Measurements from ENCODE around the gene SPOCK1.

DNA sequence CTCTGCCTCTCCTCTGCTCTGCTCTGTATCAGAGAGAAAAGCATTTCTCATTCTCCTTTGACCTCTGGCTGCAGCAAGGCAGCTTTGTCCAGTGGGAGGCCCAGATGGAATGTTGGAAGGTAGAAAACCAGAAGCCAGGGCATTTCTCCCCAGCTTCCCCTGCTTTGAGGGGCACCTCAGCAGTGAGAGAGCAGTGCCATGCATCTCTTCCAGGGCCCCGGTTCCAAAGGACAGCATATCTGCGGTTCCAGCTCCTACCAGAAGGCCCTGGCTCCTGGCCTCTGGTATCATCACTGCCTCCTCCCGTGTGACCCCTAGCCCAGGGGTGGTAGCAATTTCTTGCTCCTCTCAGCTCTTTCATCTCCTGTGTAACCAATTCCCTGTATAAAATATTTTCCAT, 190.8 kb downstream of the SPOCK1 start:
- TF ChIP-seq, protein P1, sequence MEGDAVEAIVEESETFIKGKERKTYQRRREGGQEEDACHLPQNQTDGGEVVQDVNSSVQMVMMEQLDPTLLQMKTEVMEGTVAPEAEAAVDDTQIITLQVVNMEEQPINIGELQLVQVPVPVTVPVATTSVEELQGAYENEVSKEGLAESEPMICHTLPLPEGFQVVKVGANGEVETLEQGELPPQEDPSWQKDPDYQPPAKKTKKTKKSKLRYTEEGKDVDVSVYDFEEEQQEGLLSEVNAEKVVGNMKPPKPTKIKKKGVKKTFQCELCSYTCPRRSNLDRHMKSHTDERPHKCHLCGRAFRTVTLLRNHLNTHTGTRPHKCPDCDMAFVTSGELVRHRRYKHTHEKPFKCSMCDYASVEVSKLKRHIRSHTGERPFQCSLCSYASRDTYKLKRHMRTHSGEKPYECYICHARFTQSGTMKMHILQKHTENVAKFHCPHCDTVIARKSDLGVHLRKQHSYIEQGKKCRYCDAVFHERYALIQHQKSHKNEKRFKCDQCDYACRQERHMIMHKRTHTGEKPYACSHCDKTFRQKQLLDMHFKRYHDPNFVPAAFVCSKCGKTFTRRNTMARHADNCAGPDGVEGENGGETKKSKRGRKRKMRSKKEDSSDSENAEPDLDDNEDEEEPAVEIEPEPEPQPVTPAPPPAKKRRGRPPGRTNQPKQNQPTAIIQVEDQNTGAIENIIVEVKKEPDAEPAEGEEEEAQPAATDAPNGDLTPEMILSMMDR (conservative IDR thresholded peaks at IDR 0.05; ENCODE audit: low read depth in 2 of 2): no peak
- TF ChIP-seq EZH2 (IDR thresholded peaks at IDR 0.05; ENCODE audit: low read depth, unreplicated experiment) (no peak), POLR2AphosphoS5 (IDR thresholded peaks at IDR 0.05; ENCODE audit: low read depth) (no peak), JUNB (IDR thresholded peaks at IDR 0.05; ENCODE audit: unreplicated experiment) (no peak)
- TF ChIP-seq, protein P2, sequence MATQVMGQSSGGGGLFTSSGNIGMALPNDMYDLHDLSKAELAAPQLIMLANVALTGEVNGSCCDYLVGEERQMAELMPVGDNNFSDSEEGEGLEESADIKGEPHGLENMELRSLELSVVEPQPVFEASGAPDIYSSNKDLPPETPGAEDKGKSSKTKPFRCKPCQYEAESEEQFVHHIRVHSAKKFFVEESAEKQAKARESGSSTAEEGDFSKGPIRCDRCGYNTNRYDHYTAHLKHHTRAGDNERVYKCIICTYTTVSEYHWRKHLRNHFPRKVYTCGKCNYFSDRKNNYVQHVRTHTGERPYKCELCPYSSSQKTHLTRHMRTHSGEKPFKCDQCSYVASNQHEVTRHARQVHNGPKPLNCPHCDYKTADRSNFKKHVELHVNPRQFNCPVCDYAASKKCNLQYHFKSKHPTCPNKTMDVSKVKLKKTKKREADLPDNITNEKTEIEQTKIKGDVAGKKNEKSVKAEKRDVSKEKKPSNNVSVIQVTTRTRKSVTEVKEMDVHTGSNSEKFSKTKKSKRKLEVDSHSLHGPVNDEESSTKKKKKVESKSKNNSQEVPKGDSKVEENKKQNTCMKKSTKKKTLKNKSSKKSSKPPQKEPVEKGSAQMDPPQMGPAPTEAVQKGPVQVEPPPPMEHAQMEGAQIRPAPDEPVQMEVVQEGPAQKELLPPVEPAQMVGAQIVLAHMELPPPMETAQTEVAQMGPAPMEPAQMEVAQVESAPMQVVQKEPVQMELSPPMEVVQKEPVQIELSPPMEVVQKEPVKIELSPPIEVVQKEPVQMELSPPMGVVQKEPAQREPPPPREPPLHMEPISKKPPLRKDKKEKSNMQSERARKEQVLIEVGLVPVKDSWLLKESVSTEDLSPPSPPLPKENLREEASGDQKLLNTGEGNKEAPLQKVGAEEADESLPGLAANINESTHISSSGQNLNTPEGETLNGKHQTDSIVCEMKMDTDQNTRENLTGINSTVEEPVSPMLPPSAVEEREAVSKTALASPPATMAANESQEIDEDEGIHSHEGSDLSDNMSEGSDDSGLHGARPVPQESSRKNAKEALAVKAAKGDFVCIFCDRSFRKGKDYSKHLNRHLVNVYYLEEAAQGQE (IDR thresholded peaks at IDR 0.05; ENCODE audit: unreplicated experiment): no peak

Data from GM23338 (cell line).